KOPT-K1 (cell line): ENCODE results near the gene COLEC12.

Source experiments
- H3K27ac ChIP-seq: fragments of 200-600 bp; sonication (generic); 2 replicates; pipeline ENCODE4 v1.5.1; 2016; ENCODE audit warnings: antibody characterized with exemption, mild to moderate bottlenecking, low read depth, low read length; ENCODE audit not compliant: poor library complexity, severe bottlenecking
- H3K36me3 ChIP-seq: fragments of 200-600 bp; sonication (generic); 2 replicates; pipeline ENCODE4 v1.5.1; 2017; ENCODE audit warnings: antibody characterized with exemption, mild to moderate bottlenecking, low read length, moderate library complexity; ENCODE audit not compliant: insufficient read depth
- H3K9me3 ChIP-seq: fragments of 200-600 bp; sonication (generic); 2 replicates; pipeline ENCODE4 v1.5.1; 2017; ENCODE audit warnings: antibody characterized with exemption, low read length, mild to moderate bottlenecking; ENCODE audit not compliant: insufficient read depth, poor library complexity, severe bottlenecking

The COLEC12 gene

GRCh38 chr18:493986-494983 lies 6.2 kb downstream of the COLEC12 start:
- H3K27ac ChIP-seq, result no peak overlapping the region
- no peaks in the 10 kb centered on the region for H3K36me3 ChIP-seq
- no peaks in the 10 kb centered on the region for H3K9me3 ChIP-seq

GRCh38 chr18:492451-492850 lies 8.1 kb downstream of the COLEC12 start:
- Histone ChIP-seq H3K36me3 (no peaks in the 10 kb centered on the region), H3K9me3 (no peaks in the 10 kb centered on the region), H3K27ac (no peak overlapping the region)

GRCh38 chr18:490624-491023 lies 9.9 kb downstream of the COLEC12 start:
- no peaks in the 10 kb centered on the region for H3K36me3 ChIP-seq
- no peaks in the 10 kb centered on the region for H3K9me3 ChIP-seq
- H3K27ac ChIP-seq, result no peak overlapping the region

GRCh38 chr18:490024-490366 lies 10.5 kb downstream of the COLEC12 start:
- Histone ChIP-seq H3K9me3 (no peaks in the 10 kb centered on the region), H3K36me3 (no peaks in the 10 kb centered on the region), H3K27ac (no peak overlapping the region)

- H3K9me3 ChIP-seq, result no peaks in the 10 kb centered on the region
- H3K27ac ChIP-seq, result no peak overlapping the region
- no peaks in the 10 kb centered on the region for H3K36me3 ChIP-seq
Measured at GRCh38 chr18:489244-490023, 11.1 kb downstream of the COLEC12 start.

GRCh38 chr18:486929-487740 lies 13.4 kb downstream of the COLEC12 start:
- no peak overlapping the region for H3K27ac ChIP-seq
- no peaks in the 10 kb centered on the region for H3K36me3 ChIP-seq
- H3K9me3 ChIP-seq, result no peaks in the 10 kb centered on the region

- Histone ChIP-seq H3K36me3 (no peaks in the 10 kb centered on the region), H3K9me3 (no peaks in the 10 kb centered on the region), H3K27ac (no peak overlapping the region)
Measured at GRCh38 chr18:484749-485464, 15.6 kb downstream of the COLEC12 start.

- Histone ChIP-seq H3K36me3 (no peaks in the 10 kb centered on the region), H3K27ac (no peak overlapping the region)
Measured at GRCh38 chr18:478681-479080, 21.8 kb downstream of the COLEC12 start.

GRCh38 chr18:477565-477964 lies 22.9 kb downstream of the COLEC12 start:
- Histone ChIP-seq H3K27ac (no peak overlapping the region), H3K36me3 (no peaks in the 10 kb centered on the region)

More at GRCh38 chr18:478681-479080, 21.8 kb downstream of the COLEC12 start:
- H3K9me3 ChIP-seq, result no peaks in the 10 kb centered on the region

GRCh38 chr18:476251-476664 lies 24.2 kb downstream of the COLEC12 start:
- no peaks in the 10 kb centered on the region for H3K36me3 ChIP-seq
- no peaks in the 10 kb centered on the region for H3K9me3 ChIP-seq
- H3K27ac ChIP-seq, result no peak overlapping the region

More at GRCh38 chr18:477565-477964, 22.9 kb downstream of the COLEC12 start:
- no peaks in the 10 kb centered on the region for H3K9me3 ChIP-seq

- Histone ChIP-seq H3K9me3 (no peaks in the 10 kb centered on the region), H3K36me3 (no peaks in the 10 kb centered on the region), H3K27ac (no peak overlapping the region)
Measured at GRCh38 chr18:475202-476031, 25.1 kb downstream of the COLEC12 start.

- no peaks in the 10 kb centered on the region for H3K9me3 ChIP-seq
- no peaks in the 10 kb centered on the region for H3K36me3 ChIP-seq
- no peak overlapping the region for H3K27ac ChIP-seq
Measured at GRCh38 chr18:474416-474815, 26.1 kb downstream of the COLEC12 start.

- H3K36me3 ChIP-seq, result no peaks in the 10 kb centered on the region
- H3K9me3 ChIP-seq, result no peaks in the 10 kb centered on the region
- no peak overlapping the region for H3K27ac ChIP-seq
Measured at GRCh38 chr18:473802-474201, 26.7 kb downstream of the COLEC12 start.
